Karpas-422 (cell line): ENCODE data around the gene TRIM47. TPM values are rescaled to one million over a fixed set of nuclear protein-coding genes. Genes with fewer than 3 reads are reported as not detected.

Experiments
- DNase-seq: peaks from one replicate; pipeline ENCODE4 v3.0.0-alpha.2; 2015
- H2AFZ ChIP-seq: fragments of 200-600 bp; sonication (generic); 2 replicates; pipeline ENCODE4 v1.6.1; 2014; ENCODE audit warnings: antibody characterized with exemption, low read length, mixed read lengths
- H3K27ac ChIP-seq: fragments of 200-600 bp; sonication (generic); 2 replicates; pipeline ENCODE4 v1.5.1; 2014; ENCODE audit warnings: mild to moderate bottlenecking, low read length, moderate library complexity
- H3K27me3 ChIP-seq: fragments of 200-600 bp; sonication (generic); 2 replicates; pipeline ENCODE4 v1.6.1; 2014; ENCODE audit warnings: low read length, mixed read lengths
- H3K36me3 ChIP-seq: fragments of 200-600 bp; sonication (generic); 2 replicates; pipeline ENCODE4 v1.6.1; 2014; ENCODE audit warnings: low read length, mixed read lengths; ENCODE audit not compliant: insufficient read depth
- H3K4me1 ChIP-seq: fragments of 200-600 bp; sonication (generic); 2 replicates; pipeline ENCODE4 v1.6.1; 2014; ENCODE audit warnings: mild to moderate bottlenecking, low read length, mixed read lengths
- H3K4me2 ChIP-seq: fragments of 200-600 bp; sonication (generic); 2 replicates; pipeline ENCODE4 v1.6.1; 2014; ENCODE audit warnings: low read length, low read depth, mild to moderate bottlenecking; ENCODE audit not compliant: poor library complexity, severe bottlenecking
- H3K4me3 ChIP-seq: fragments of 200-600 bp; sonication (generic); 2 replicates; pipeline ENCODE4 v1.5.1; 2014; ENCODE audit warnings: mild to moderate bottlenecking, antibody characterized with exemption, low read length, mixed read lengths
- H3K79me2 ChIP-seq: fragments of 200-600 bp; sonication (generic); 2 replicates; pipeline ENCODE4 v1.6.1; 2014; ENCODE audit warnings: mild to moderate bottlenecking, low read length, mixed read lengths
- H3K9ac ChIP-seq: fragments of 200-600 bp; sonication (generic); 2 replicates; pipeline ENCODE4 v1.6.0; 2014; ENCODE audit warnings: low read length
- H3K9me2 ChIP-seq: fragments of 200-600 bp; sonication (generic), shearing (Covaris generic); replicated peaks from 2 replicates; pipeline ENCODE4 v1.6.0; 2014; ENCODE audit warnings: mild to moderate bottlenecking, low read length, moderate library complexity; ENCODE audit not compliant: insufficient read depth
- H3K9me3 ChIP-seq: fragments of 300-700, 200-600 bp; sonication (generic); 2 replicates; pipeline ENCODE4 v1.6.1; 2014; ENCODE audit warnings: low read length, mixed read lengths
- H4K20me1 ChIP-seq: fragments of 200-600 bp; sonication (generic); 2 replicates; pipeline ENCODE4 v1.6.1; 2014; ENCODE audit warnings: mild to moderate bottlenecking, antibody characterized with exemption, low read length, low read depth; ENCODE audit not compliant: insufficient read depth
- total RNA-seq: library from RNA; depleted of rRNA; stranded (reverse); fragments of >200 nt; shearing (Covaris generic); gene quantifications from 2 replicates; pipeline ENCODE4 v1.2.3, GENCODE V29; 2014; ENCODE audit warnings: low replicate concordance

TRIM47 gene
- total RNA-seq, 1 experiment from 2014 or later: 7.9 TPM

GRCh38 chr17:75913537-75914210, 35.3 kb upstream of the TRIM47 start:
- H3K36me3 ChIP-seq: no peaks in the 10 kb centered on the region
- no peak overlapping the region for H3K4me2 ChIP-seq
- no peaks in the 10 kb centered on the region for H3K9me3 ChIP-seq
- H2AFZ ChIP-seq: no peak overlapping the region
- no peak overlapping the region for H3K4me3 ChIP-seq
- H3K9me2 ChIP-seq: no peaks in the 10 kb centered on the region
- no peak overlapping the region for H3K9ac ChIP-seq
- no peaks in the 10 kb centered on the region for H3K27me3 ChIP-seq
- H3K4me1 ChIP-seq: peaks cover 7% of the 10 kb centered on the region
- DNase-seq: no peak
- H4K20me1 ChIP-seq: no peaks in the 10 kb centered on the region
- H3K79me2 ChIP-seq: no peaks in the 10 kb centered on the region
- H3K27ac ChIP-seq: no peak overlapping the region

- Histone ChIP-seq H2AFZ (no peak overlapping the region), H3K36me3 (no peaks in the 10 kb centered on the region), H3K9ac (no peak overlapping the region), H3K4me1 (peaks cover 7% of the 10 kb centered on the region), H3K79me2 (no peaks in the 10 kb centered on the region), H3K27me3 (no peaks in the 10 kb centered on the region), H3K4me2 (no peak overlapping the region), H3K9me3 (no peaks in the 10 kb centered on the region), H3K4me3 (no peak overlapping the region), H4K20me1 (no peaks in the 10 kb centered on the region), H3K9me2 (no peaks in the 10 kb centered on the region), H3K27ac (no peak overlapping the region)
- no peak for DNase-seq
Observed at GRCh38 chr17:75910699-75911098, 32.3 kb upstream of the TRIM47 start.

GRCh38 chr17:75909812-75910274, 31.5 kb upstream of the TRIM47 start:
- Histone ChIP-seq H3K27me3 (no peaks in the 10 kb centered on the region), H3K79me2 (no peaks in the 10 kb centered on the region), H3K9ac (no peak overlapping the region), H3K4me2 (no peak overlapping the region), H3K27ac (no peak overlapping the region), H3K4me3 (no peak overlapping the region), H4K20me1 (no peaks in the 10 kb centered on the region), H3K36me3 (no peaks in the 10 kb centered on the region), H3K9me2 (no peaks in the 10 kb centered on the region), H2AFZ (no peak overlapping the region), H3K9me3 (no peaks in the 10 kb centered on the region), H3K4me1 (peaks cover 10% of the 10 kb centered on the region)
- DNase-seq: no peak

- H3K36me3 ChIP-seq: no peaks in the 10 kb centered on the region
- H3K4me1 ChIP-seq: peaks cover 10% of the 10 kb centered on the region
- no peaks in the 10 kb centered on the region for H4K20me1 ChIP-seq
- no peak overlapping the region for H3K27ac ChIP-seq
- no peak overlapping the region for H3K4me2 ChIP-seq
- no peaks in the 10 kb centered on the region for H3K9me3 ChIP-seq
- H3K9ac ChIP-seq: no peak overlapping the region
- no peak for DNase-seq
- H3K9me2 ChIP-seq: no peaks in the 10 kb centered on the region
- H3K4me3 ChIP-seq: no peak overlapping the region
- H3K27me3 ChIP-seq: no peaks in the 10 kb centered on the region
- H2AFZ ChIP-seq: no peak overlapping the region
- H3K79me2 ChIP-seq: peaks cover 3% of the 10 kb centered on the region
Observed at GRCh38 chr17:75909051-75909811, 30.9 kb upstream of the TRIM47 start.

GRCh38 chr17:75908201-75908600, 29.8 kb upstream of the TRIM47 start:
- Histone ChIP-seq H3K4me1 (peaks cover 16% of the 10 kb centered on the region), H3K4me3 (no peak overlapping the region), H3K4me2 (no peak overlapping the region), H2AFZ (no peak overlapping the region), H3K79me2 (peaks cover 13% of the 10 kb centered on the region), H3K9me2 (no peaks in the 10 kb centered on the region), H3K9ac (no peak overlapping the region), H3K9me3 (no peaks in the 10 kb centered on the region), H3K27me3 (no peaks in the 10 kb centered on the region), H3K27ac (no peak overlapping the region), H4K20me1 (no peaks in the 10 kb centered on the region), H3K36me3 (no peaks in the 10 kb centered on the region; the same call in 1 of the 2 replicates)
- DNase-seq: no peak

GRCh38 chr17:75906143-75906884, 27.9 kb upstream of the TRIM47 start:
- Histone ChIP-seq H3K36me3 (peaks cover 15% of the 10 kb centered on the region; the same call in 1 of the 2 replicates), H3K9me3 (no peaks in the 10 kb centered on the region), H2AFZ (no peak overlapping the region), H4K20me1 (no peaks in the 10 kb centered on the region), H3K9ac (no peak overlapping the region), H3K9me2 (no peaks in the 10 kb centered on the region), H3K4me1 (peaks cover 14% of the 10 kb centered on the region), H3K4me2 (no peak overlapping the region), H3K27me3 (no peaks in the 10 kb centered on the region), H3K79me2 (peaks cover 19% of the 10 kb centered on the region), H3K27ac (no peak overlapping the region), H3K4me3 (no peak overlapping the region)
- no peak for DNase-seq

- no peaks in the 10 kb centered on the region for H3K27me3 ChIP-seq
- H3K36me3 ChIP-seq: peaks cover 15% of the 10 kb centered on the region; the same call in 1 of the 2 replicates
- H3K4me3 ChIP-seq: peak within 1 kb of the TSS; percentile 74
- no peaks in the 10 kb centered on the region for H3K9me2 ChIP-seq
- no peaks in the 10 kb centered on the region for H3K9me3 ChIP-seq
- H3K79me2 ChIP-seq: peaks cover 19% of the 10 kb centered on the region
- H3K4me2 ChIP-seq: peak within 1 kb of the TSS; percentile 66
- H2AFZ ChIP-seq: peak within 1 kb of the TSS; percentile 95
- DNase-seq: peak; percentile 99
- H3K27ac ChIP-seq: no peak within 1 kb of the TSS
- peaks cover 14% of the 10 kb centered on the region for H3K4me1 ChIP-seq
- peak within 1 kb of the TSS; percentile 79 for H3K9ac ChIP-seq
- no peaks in the 10 kb centered on the region for H4K20me1 ChIP-seq
Observed at GRCh38 chr17:75904749-75905521, 26.6 kb upstream of the TRIM47 start, which contains the start of gene MRPL38. Gene MRPL38, minus strand, starts transcription at chr17:75904884. Its CDS starts 9 bp downstream, at chr17:75904875.
